OCI-LY1 (cell line): ENCODE results near the gene HOXD10.

ENCODE experiments used
- H2AFZ ChIP-seq: fragments of 200-600 bp; sonication (generic), shearing (Covaris generic); 2 replicates; pipeline ENCODE4 v1.6.0; 2014; ENCODE audit warnings: antibody characterized with exemption, mild to moderate bottlenecking, low read length
- H3F3A ChIP-seq: fragments of 200-600 bp; sonication (generic), shearing (Covaris generic); 2 replicates; pipeline ENCODE4 v1.6.0; 2014; ENCODE audit warnings: mild to moderate bottlenecking, antibody characterized with exemption, low read length, moderate library complexity; ENCODE audit not compliant: insufficient read depth
- H3K27ac ChIP-seq: fragments of 200-600 bp; sonication (generic); 2 replicates; pipeline ENCODE4 v1.5.1; 2014; ENCODE audit warnings: low read length, mixed run types, mild to moderate bottlenecking, low read depth; ENCODE audit not compliant: poor library complexity, severe bottlenecking
- H3K27me3 ChIP-seq: fragments of 200-600 bp; sonication (generic); 2 replicates; pipeline ENCODE4 v1.6.0; 2014; ENCODE audit warnings: antibody characterized with exemption, mild to moderate bottlenecking, low read length, moderate library complexity; ENCODE audit not compliant: insufficient read depth
- H3K36me3 ChIP-seq: fragments of 200-600 bp; sonication (generic); 2 replicates; pipeline ENCODE4 v1.6.1; 2014; ENCODE audit warnings: mild to moderate bottlenecking, antibody characterized with exemption, low read length, moderate library complexity, mixed read lengths; ENCODE audit not compliant: insufficient read depth
- H3K4me1 ChIP-seq: fragments of 200-600 bp; sonication (generic); 2 replicates; pipeline ENCODE4 v1.5.1; 2014; ENCODE audit warnings: mild to moderate bottlenecking, low read length, moderate library complexity; ENCODE audit not compliant: insufficient read depth, severe bottlenecking
- H3K4me2 ChIP-seq: fragments of 200-600 bp; sonication (generic), shearing (Covaris generic); 2 replicates; pipeline ENCODE4 v1.6.1; 2014; ENCODE audit warnings: low read length
- H3K4me3 ChIP-seq: fragments of 200-600 bp; sonication (generic); 2 replicates; pipeline ENCODE4 v1.5.1; 2014; ENCODE audit warnings: low read length, low read depth, mild to moderate bottlenecking, mixed read lengths; ENCODE audit not compliant: poor library complexity, severe bottlenecking
- H3K79me2 ChIP-seq: fragments of 200-600 bp; shearing (Covaris generic); 2 replicates; pipeline ENCODE4 v1.6.1; 2016; ENCODE audit warnings: mixed run types, low read length, mixed read lengths; ENCODE audit not compliant: insufficient read depth
- H3K9ac ChIP-seq: fragments of 200-600 bp; sonication (generic), shearing (Covaris generic); 2 replicates; pipeline ENCODE4 v1.6.1; 2014; ENCODE audit warnings: mild to moderate bottlenecking, low read length, mixed read lengths
- H3K9me2 ChIP-seq: fragments of 200-600 bp; sonication (generic), shearing (Covaris generic); 2 replicates; pipeline ENCODE4 v1.6.1; 2014; ENCODE audit warnings: low read depth, mild to moderate bottlenecking, low read length, mixed read lengths
- H3K9me3 ChIP-seq: fragments of 200-600 bp; shearing (Covaris generic); 2 replicates; pipeline ENCODE4 v1.6.1; 2014; ENCODE audit warnings: low read length, mixed read lengths
- H4K20me1 ChIP-seq: fragments of 200-600 bp; sonication (generic), shearing (Covaris generic); 2 replicates; pipeline ENCODE4 v1.6.0; 2016; ENCODE audit warnings: mild to moderate bottlenecking, low read length; ENCODE audit not compliant: insufficient read depth
- CTCF ChIP-seq: fragments of 200-600 bp; sonication (generic), shearing (Covaris generic); IDR thresholded peaks from 2 replicates; pipeline ENCODE4 v1.5.1; 2017; ENCODE audit warnings: mild to moderate bottlenecking, antibody characterized with exemption, low read length, moderate library complexity, mixed read lengths
- EZH2 ChIP-seq: fragments of 200-600 bp; sonication (generic), shearing (Covaris generic); IDR thresholded peaks from 2 replicates; pipeline ENCODE4 v1.8.0; 2017; ENCODE audit warnings: borderline replicate concordance, mixed run types, mild to moderate bottlenecking, antibody characterized with exemption, low read length, moderate library complexity, mixed read lengths

HOXD10 gene

GRCh38 chr2:176111846-176112374 lies 4.7 kb upstream of the HOXD10 start:
- no peaks in the 10 kb centered on the region for H3K9me3 ChIP-seq
- H4K20me1 ChIP-seq: no peaks in the 10 kb centered on the region
- H3K9me2 ChIP-seq: no peaks in the 10 kb centered on the region
- H2AFZ ChIP-seq: no peak overlapping the region
- no peak overlapping the region for H3K4me3 ChIP-seq
- H3F3A ChIP-seq: no peaks in the 10 kb centered on the region
- H3K79me2 ChIP-seq: no peaks in the 10 kb centered on the region
- no peak for TF ChIP-seq EZH2
- no peak for TF ChIP-seq CTCF
- no peak overlapping the region for H3K9ac ChIP-seq
- H3K36me3 ChIP-seq: no peaks in the 10 kb centered on the region
- no peak overlapping the region for H3K4me2 ChIP-seq
- H3K4me1 ChIP-seq: no peaks in the 10 kb centered on the region
- no peak overlapping the region for H3K27ac ChIP-seq
- no peaks in the 10 kb centered on the region for H3K27me3 ChIP-seq

GRCh38 chr2:176112375-176113302 lies 3.9 kb upstream of the HOXD10 start:
- Histone ChIP-seq H3K9ac (no peak overlapping the region), H4K20me1 (no peaks in the 10 kb centered on the region), H3K36me3 (no peaks in the 10 kb centered on the region), H3K9me3 (no peaks in the 10 kb centered on the region), H3K4me2 (no peak overlapping the region), H3K79me2 (no peaks in the 10 kb centered on the region), H3K27ac (no peak overlapping the region), H3K9me2 (no peaks in the 10 kb centered on the region), H3K4me1 (no peaks in the 10 kb centered on the region), H3K27me3 (no peaks in the 10 kb centered on the region), H3K4me3 (no peak overlapping the region), H2AFZ (no peak overlapping the region), H3F3A (no peaks in the 10 kb centered on the region)
- no peak for TF ChIP-seq CTCF
- no peak for TF ChIP-seq EZH2

GRCh38 chr2:176114120-176114929 lies 2.3 kb upstream of the HOXD10 start:
- TF ChIP-seq CTCF (no peak), EZH2 (no peak)
- Histone ChIP-seq H3K27ac (no peak overlapping the region), H3K27me3 (no peaks in the 10 kb centered on the region)

More at GRCh38 chr2:176114120-176114929, 2.3 kb upstream of the HOXD10 start:
- H3K4me3 ChIP-seq: no peak overlapping the region
- no peaks in the 10 kb centered on the region for H3K9me3 ChIP-seq
- H3K9ac ChIP-seq: no peak overlapping the region
- no peaks in the 10 kb centered on the region for H3K36me3 ChIP-seq
- H3K9me2 ChIP-seq: no peaks in the 10 kb centered on the region
- no peaks in the 10 kb centered on the region for H3F3A ChIP-seq
- no peaks in the 10 kb centered on the region for H3K79me2 ChIP-seq
- no peaks in the 10 kb centered on the region for H4K20me1 ChIP-seq
- no peak overlapping the region for H3K4me2 ChIP-seq
- H2AFZ ChIP-seq: no peak overlapping the region
- no peaks in the 10 kb centered on the region for H3K4me1 ChIP-seq
